Neural cell (in vitro differentiated cells): ENCODE data around the gene GC. TPM values are rescaled to one million over a fixed set of nuclear protein-coding genes. Genes with fewer than 3 reads are reported as not detected.
"Not testable (repeated sequence)": the region's sequence is repeated elsewhere in the genome, so short reads cannot be mapped to it uniquely, and the experiment has no call there.

Experiments used
- H2AFZ ChIP-seq: fragments of 200-600, 300-800 bp; sonication (generic), shearing (Covaris generic); 2 replicates; pipeline ENCODE4 v1.6.0; 2014; ENCODE audit warnings: low read depth, mild to moderate bottlenecking, antibody characterized with exemption, low read length, moderate library complexity
- H3F3A ChIP-seq: fragments of 200-600 bp; shearing (Covaris generic); 2 replicates; pipeline ENCODE4 v1.6.1; 2016; ENCODE audit warnings: mild to moderate bottlenecking, moderate library complexity, mixed read lengths, antibody characterized with exemption, low read length; ENCODE audit not compliant: insufficient read depth, poor library complexity, severe bottlenecking
- H3K27ac ChIP-seq: fragments of 200-600, 300-800 bp; sonication (generic), shearing (Covaris generic); 2 replicates; pipeline ENCODE4 v1.5.1; 2014; ENCODE audit warnings: mild to moderate bottlenecking, low read length, moderate library complexity
- H3K27me3 ChIP-seq: fragments of 300-800, 200-600 bp; sonication (generic), shearing (Covaris generic); 2 replicates; pipeline ENCODE4 v1.6.0; 2014; ENCODE audit warnings: mild to moderate bottlenecking, low read depth, low read length, moderate library complexity; ENCODE audit not compliant: insufficient read depth
- H3K36me3 ChIP-seq: fragments of 300-800, 200-600 bp; sonication (generic), shearing (Covaris generic); 2 replicates; pipeline ENCODE4 v1.5.1; 2014; ENCODE audit warnings: mild to moderate bottlenecking, antibody characterized with exemption, low read length, moderate library complexity; ENCODE audit not compliant: insufficient read depth
- H3K4me2 ChIP-seq: fragments of 300-800, 200-600 bp; sonication (generic), shearing (Covaris generic); 2 replicates; pipeline ENCODE4 v1.6.0; 2014; ENCODE audit warnings: mild to moderate bottlenecking, low read length
- H3K4me3 ChIP-seq: fragments of 300-800, 200-600 bp; sonication (generic), shearing (Covaris generic); 2 replicates; pipeline ENCODE4 v1.5.1; 2014; ENCODE audit warnings: mild to moderate bottlenecking, low read length, moderate library complexity
- H3K79me2 ChIP-seq: fragments of 200-600 bp; shearing (Covaris generic); replicated peaks from 2 replicates; pipeline ENCODE4 v1.6.0; 2014; ENCODE audit warnings: mild to moderate bottlenecking, low read length, moderate library complexity; ENCODE audit not compliant: insufficient read depth
- H3K9ac ChIP-seq: fragments of 300-800, 200-600 bp; sonication (generic), shearing (Covaris generic); 2 replicates; pipeline ENCODE4 v1.6.1; 2016; ENCODE audit warnings: mild to moderate bottlenecking, low read length, mixed read lengths
- H3K9me2 ChIP-seq: fragments of 200-600 bp; shearing (Covaris generic); 2 replicates; pipeline ENCODE4 v1.6.1; 2016; ENCODE audit warnings: mild to moderate bottlenecking, low read length, mixed read lengths; ENCODE audit not compliant: insufficient read depth
- H3K9me3 ChIP-seq: fragments of 200-600, 300-800 bp; sonication (generic), shearing (Covaris generic); 2 replicates; pipeline ENCODE4 v1.6.1; 2016; ENCODE audit warnings: mild to moderate bottlenecking, mixed run types, low read length, moderate library complexity, mixed read lengths
- H4K20me1 ChIP-seq: fragments of 200-600 bp; shearing (Covaris generic); 2 replicates; pipeline ENCODE4 v1.6.1; 2016; ENCODE audit warnings: mild to moderate bottlenecking, mixed run types; ENCODE audit not compliant: insufficient read depth
- CTCF ChIP-seq: fragments of 450-650 bp; IDR thresholded peaks from 2 replicates; pipeline ENCODE4 v1.5.1; 2014; ENCODE audit warnings: antibody characterized with exemption, mild to moderate bottlenecking, moderate library complexity; ENCODE audit not compliant: poor library complexity, severe bottlenecking
- EP300 ChIP-seq: fragments of 450-650 bp; conservative IDR thresholded peaks from 2 replicates; pipeline ENCODE4 v1.6.1; 2014; ENCODE audit warnings: antibody characterized with exemption, mild to moderate bottlenecking, moderate library complexity; ENCODE audit not compliant: poor library complexity, severe bottlenecking
- EZH2 ChIP-seq: fragments of 200-600, 300-800 bp; shearing (Covaris generic), sonication (generic); IDR thresholded peaks from 2 replicates; pipeline ENCODE4 v1.6.1; 2014; ENCODE audit warnings: antibody characterized with exemption, low read length, borderline replicate concordance, mild to moderate bottlenecking; ENCODE audit not compliant: insufficient read depth, poor library complexity, severe bottlenecking
- MXI1 ChIP-seq: fragments of 450-650 bp; conservative IDR thresholded peaks from 2 replicates; pipeline ENCODE4 v1.6.1; 2014; ENCODE audit warnings: antibody characterized with exemption, mild to moderate bottlenecking; ENCODE audit not compliant: poor library complexity, severe bottlenecking
- POLR2AphosphoS5 ChIP-seq: IDR thresholded peaks from 2 replicates; pipeline ENCODE4 v1.6.1; 2012
- RAD21 ChIP-seq: fragments of 450-650 bp; conservative IDR thresholded peaks from 2 replicates; pipeline ENCODE4 v1.6.1; 2014; ENCODE audit warnings: antibody characterized with exemption, mild to moderate bottlenecking, moderate library complexity
- REST ChIP-seq: IDR thresholded peaks from 2 replicates; pipeline ENCODE4 v1.6.1; 2012; ENCODE audit warnings: borderline replicate concordance
- SMC3 ChIP-seq: fragments of 450-650 bp; conservative IDR thresholded peaks from 2 replicates; pipeline ENCODE4 v1.6.1; 2014; ENCODE audit warnings: antibody characterized with exemption, mild to moderate bottlenecking, moderate library complexity; ENCODE audit not compliant: poor library complexity
- TAF1 ChIP-seq: IDR thresholded peaks from 2 replicates; pipeline ENCODE4 v1.6.1; 2012; ENCODE audit warnings: low read depth
- polyA plus RNA-seq: library from polyadenylated mRNA; depleted of rRNA; stranded (reverse); fragments of >200 nt; gene quantifications from 2 replicates; pipeline ENCODE4 v1.2.3, GENCODE V29; 2014

Gene GC
- polyA plus RNA-seq, 1 donor from 2014 or later: not detected

DNA sequence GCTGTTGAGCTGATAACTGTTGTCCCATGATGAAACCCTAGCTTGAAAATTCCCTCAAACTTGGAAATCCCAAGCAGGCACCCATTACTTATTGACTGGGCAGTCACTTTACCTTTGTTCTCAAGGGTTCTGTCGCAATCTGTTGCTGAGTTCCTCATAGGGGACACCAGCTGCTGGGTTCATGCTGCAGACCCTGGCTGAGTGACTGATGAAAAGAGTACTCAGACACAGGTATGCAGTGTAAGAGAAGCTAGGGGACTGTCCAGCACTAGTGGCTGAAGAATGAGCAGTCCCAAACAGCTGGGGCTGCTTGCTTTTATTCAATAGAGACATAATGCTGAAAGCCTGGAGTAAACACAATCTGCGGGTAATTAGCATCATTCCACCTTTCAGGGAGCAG, 21.4 kb upstream of the GC start:
- not testable (repeated sequence) for H4K20me1 ChIP-seq, H3K27me3 ChIP-seq, H3K9ac ChIP-seq, H3K9me2 ChIP-seq, H3K27ac ChIP-seq, H3K36me3 ChIP-seq, H3K4me2 ChIP-seq, H3K4me3 ChIP-seq, H3K79me2 ChIP-seq, H3K9me3 ChIP-seq, H2AFZ ChIP-seq, H3F3A ChIP-seq

DNA sequence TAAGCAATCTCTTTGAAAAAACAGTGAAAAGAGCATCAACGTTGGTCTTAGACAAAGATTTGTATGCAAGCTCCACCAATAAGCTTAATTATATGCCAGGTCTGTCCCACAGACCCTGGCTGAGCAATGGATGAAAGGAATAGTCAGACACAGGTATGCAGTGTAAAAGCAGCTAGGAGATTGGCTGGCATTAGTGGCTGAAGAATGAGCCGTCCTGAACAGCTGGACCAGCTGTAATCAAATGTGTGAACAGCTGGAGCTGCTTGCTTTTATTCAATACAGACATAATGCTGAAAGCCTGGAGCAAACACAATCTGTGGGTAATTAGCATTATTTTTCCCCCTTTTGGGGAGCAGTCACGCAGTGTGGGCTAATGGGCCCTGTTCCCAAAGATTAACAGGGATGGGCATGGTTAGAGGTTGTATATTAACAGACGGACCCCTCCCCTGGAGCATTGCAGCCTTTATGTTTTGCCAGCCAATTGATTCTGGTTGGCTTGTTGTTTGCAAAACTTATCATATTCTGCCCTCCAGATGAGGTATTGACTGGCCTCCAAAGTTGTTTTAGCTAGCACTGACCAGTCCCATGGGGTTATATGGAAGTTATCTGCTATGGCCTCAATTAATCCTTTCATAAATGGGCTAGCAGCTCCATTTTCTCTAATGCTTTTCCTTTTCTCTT, 20.3 kb upstream of the GC start:
- not testable (repeated sequence) for H3F3A ChIP-seq, H3K27me3 ChIP-seq, H3K9ac ChIP-seq, H3K4me3 ChIP-seq, H3K9me3 ChIP-seq, H3K36me3 ChIP-seq, H3K79me2 ChIP-seq, H3K27ac ChIP-seq, H3K9me2 ChIP-seq, H3K4me2 ChIP-seq, H4K20me1 ChIP-seq, H2AFZ ChIP-seq

- Histone ChIP-seq H3K79me2 (no peaks in the 10 kb centered on the region), H3K9me2 (no peaks in the 10 kb centered on the region), H3K4me2 (no peak overlapping the region), H2AFZ (no peak overlapping the region), H4K20me1 (no peaks in the 10 kb centered on the region), H3K4me3 (no peak overlapping the region), H3K9me3 (no peaks in the 10 kb centered on the region), H3F3A (no peaks in the 10 kb centered on the region), H3K36me3 (no peaks in the 10 kb centered on the region), H3K27me3 (no peaks in the 10 kb centered on the region), H3K9ac (no peak overlapping the region), H3K27ac (no peak overlapping the region)
- TF ChIP-seq SMC3 (no peak), EP300 (no peak), REST (no peak), RAD21 (no peak), MXI1 (no peak), EZH2 (no peak), TAF1 (no peak), POLR2AphosphoS5 (no peak), CTCF (no peak)
Observed at GRCh38 chr4:71785959-71786358, 2.1 kb upstream of the GC start.
